ENCODE data around the gene HAUS8.

GRCh38 chr19:17073869-17074633 is 1.2 kb downstream of the HAUS8 start:
- TF ChIP-seq CTCF (IDR thresholded peaks at IDR 0.05; ENCODE audit: low read length) (no peak), EZH2 (optimal IDR thresholded peaks at IDR 0.05; ENCODE audit: low read depth, low read length) (no peak), EZH2phosphoT487 (IDR thresholded peaks at IDR 0.05; ENCODE audit: low read length) (no peak)

Measured in MM.1S (cell line).